Inflammatory macrophage (primary cell): ENCODE data around the gene UPF3A.
"Not testable (repeated sequence)": the region's sequence is repeated elsewhere in the genome, so short reads cannot be mapped to it uniquely, and the experiment has no call there.

Experiments used
- DNase-seq, 2 donors: peaks; one replicate each; pipeline ENCODE4 v3.0.0-alpha.2; 2020 to 2022

Gene UPF3A

DNA sequence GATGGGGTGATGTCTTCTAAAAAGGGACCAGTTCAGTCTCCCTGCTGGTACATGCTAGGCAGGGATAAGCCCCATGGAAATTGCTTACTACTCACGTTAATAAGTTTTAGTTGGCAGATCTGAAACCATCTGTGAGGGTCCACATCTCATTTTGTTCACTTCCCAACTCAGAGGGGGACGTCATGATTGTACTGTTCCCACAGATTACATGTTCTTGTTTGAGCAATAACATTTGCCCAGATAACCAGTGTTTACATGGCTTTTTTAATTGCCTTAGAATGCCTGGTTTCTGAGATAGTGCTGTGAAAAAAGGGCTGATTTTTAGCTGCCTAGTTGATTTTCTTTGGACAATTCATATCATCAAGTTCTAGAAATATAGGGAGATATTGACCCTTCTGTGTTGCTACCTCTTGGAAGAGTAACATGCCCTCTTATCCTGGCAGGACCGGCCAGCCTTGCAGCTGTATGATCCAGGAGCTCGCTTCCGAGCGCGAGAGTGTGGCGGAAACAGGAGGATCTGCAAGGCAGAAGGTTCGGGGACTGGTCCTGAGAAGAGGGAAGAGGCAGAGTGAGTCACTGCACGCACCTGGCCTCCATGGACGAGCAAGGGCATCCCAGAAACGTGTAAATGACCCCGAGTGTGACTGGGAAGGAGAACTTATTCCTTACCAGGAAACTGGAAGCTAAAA, 23.1 kb downstream of the UPF3A start:
- DNase-seq = no peak

DNA sequence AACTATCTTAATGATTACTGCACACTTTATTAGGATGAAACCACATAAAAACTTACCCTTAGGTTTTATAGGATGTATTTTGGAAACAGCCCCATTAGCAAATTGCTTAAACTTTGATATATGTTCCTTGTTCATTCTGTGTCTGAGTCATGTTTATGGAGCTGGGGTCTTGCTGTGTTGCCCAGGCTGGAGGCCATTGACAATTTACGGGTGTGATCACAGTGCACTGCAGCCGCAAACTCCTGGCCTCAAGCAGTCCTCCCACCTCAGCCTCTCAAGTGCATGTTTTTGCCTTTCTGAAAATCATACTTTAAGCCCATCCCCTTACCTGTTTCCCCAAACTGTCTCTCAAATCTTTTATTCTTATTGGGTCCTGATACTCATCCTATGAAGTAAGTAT, 27.7 kb downstream of the UPF3A start:
- no peak for DNase-seq

- no peak for DNase-seq
These were observed 28.5 kb downstream of the UPF3A start for GRCh38 chr13:114309806-114310410.

DNA sequence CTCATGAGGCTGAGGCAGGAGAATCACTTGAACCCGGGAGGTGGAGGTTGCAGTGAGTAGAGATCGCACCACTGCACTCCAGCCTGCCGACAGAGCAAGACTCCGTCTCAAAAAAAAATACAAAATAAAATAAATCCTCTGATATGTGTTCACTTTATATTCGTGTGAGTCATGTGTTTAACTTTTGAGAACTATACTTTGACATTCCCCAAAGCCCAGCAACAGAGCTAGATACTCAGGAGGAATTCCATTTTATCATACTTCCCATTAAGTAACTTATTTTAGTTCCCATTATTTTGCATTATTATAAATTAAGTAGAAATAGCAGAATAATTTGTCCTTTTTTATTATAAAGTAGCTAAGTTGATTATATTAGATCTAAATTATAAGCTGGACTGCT, 29.6 kb downstream of the UPF3A start:
- DNase-seq = no peak

- DNase-seq = no peak
These were observed 30.0 kb downstream of the UPF3A start for GRCh38 chr13:114311387-114311786.

DNA sequence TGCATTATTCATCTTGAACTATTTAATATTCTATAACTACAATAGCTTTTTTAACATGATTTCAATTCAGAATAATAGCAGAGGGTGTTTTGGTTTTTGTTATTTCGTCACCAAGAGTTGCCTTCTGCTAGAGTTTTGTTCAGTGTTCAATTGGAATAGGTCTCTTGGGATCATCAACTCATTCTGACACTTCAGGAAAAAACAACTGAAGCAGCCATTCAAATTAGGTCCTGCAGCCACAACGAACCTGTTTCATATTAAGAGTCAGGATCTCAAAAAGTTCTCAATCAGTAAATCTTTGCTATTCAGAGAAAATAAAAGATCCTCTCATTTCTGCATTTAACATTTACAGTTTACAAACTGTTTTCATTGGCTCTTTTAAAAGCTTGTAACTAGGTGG, 30.5 kb downstream of the UPF3A start:
- no peak for DNase-seq

DNA sequence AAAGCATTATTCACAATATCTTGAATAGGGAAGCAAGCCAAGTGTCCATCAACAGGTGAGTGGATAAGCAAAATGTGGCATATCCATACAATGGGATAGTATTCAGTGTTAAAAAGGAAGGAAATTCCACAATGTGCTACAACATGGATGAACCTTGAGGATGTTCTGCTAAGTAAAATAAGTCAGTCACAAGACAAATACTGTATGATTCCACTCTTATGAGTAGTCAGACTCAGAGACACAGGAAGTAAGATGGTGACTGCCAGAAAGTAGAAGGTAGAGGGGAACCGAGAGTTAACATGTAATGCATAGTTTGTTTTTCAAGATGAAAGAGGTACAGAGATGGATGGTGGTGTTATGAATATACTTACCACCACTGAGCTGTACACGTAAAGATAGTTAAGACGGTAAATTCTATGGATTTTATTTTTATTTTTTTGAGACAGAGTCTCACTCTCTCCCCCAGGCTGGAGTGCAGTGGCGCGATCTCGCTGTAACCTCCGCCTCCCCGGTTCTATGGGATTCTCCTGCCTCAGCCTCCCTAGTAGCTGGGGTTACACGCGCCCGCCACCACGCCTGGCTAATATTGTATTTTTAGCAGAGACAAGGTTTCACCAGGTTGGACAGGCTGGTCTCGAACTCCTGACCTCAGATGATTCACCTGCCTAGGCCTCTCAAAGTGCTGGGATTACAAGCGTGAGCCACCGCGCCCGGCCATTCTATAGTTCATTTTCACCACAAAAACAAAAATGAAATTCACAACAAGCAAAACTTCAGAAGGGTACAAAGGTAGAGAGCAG, 31.9 kb downstream of the UPF3A start:
- DNase-seq = no peak

- peak; percentile 98 to 99 for DNase-seq
These were observed 32.9 kb downstream of the UPF3A start, which contains the start of gene CHAMP1 for GRCh38 chr13:114314074-114314912. Gene CHAMP1, plus strand, starts transcription at chr13:114314503. Its CDS starts 9,340 bp downstream, at chr13:114323843.

DNA sequence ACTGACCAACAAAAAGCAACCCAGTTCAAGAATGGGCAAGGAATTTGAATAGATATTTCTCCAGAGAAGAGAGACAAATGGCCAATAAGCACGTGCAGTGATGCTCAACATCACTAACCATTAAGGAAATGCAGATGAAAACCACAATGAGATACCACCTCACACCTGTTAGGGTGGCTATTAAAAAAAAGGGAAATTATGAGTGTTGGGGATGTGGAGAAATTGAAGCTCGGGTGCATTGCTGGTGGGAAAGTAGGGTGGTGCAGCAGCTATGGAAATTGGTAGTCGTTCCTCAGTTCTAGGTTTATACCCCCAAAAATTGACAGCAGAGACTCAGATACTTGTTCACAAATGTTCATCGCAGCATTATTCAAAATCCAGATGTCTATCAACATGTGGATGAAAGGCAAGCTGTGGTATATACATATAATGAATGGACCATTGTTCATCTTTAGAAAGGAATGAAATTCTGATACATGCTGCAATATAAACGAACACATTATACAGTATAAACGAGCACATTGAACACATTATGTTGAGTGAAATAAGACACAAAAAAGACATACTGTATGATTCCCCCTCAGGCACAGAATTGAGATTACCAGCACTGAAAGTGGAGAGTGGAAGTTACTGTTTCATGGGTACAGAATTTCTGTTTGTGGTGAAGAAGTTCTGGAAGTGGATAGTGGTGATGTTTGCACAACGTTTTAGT, 33.8 kb downstream of the UPF3A start:
- no peak for DNase-seq

- DNase-seq = no peak
These were observed 37.2 kb downstream of the UPF3A start for GRCh38 chr13:114318624-114319023.

DNA sequence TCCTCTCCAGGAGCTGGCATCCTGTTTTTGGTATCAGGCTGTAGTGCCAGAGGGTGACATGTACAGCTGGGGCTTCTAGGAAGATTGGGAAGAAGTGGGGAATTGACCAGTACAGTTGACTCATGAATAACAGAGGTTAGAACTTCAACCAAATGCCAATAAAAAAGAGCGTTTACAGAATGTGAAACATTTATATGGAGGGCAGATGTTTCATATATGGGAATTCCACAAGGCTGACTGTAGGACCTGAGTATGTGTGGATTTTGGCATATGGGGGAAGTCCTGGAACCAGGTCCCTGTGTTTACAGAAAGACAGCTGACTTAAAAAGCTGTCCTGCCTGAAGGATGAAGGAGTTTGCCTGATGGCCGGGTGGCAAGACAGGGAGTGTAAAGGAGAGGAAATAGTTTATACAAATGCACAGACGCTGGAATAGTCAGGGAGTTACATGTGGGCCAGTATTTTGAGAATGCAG, 38.1 kb downstream of the UPF3A start:
- DNase-seq = no peak

- DNase-seq = no peak
These were observed 38.7 kb downstream of the UPF3A start for GRCh38 chr13:114320065-114320464.

DNA sequence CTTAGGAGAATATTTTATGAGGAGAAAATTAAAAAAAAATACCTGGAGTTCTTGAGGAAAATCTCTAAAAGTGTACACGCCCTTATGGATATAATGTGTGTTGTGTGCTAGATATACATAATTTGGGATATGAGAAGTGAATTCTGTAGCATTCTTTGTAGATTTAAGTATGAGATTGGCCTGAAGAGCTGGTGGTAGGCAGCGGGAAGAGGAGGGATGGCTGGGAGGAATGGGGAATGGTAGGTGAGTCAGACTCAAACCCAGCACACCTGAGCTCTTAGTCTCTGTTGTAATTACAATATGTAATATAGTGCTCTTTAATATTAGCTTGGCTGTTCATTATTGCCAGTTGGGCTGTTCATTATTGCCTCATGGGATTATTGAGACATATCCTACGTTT, 39.9 kb downstream of the UPF3A start:
- no peak for DNase-seq

GRCh38 chr13:114323349-114323748, 41.9 kb downstream of the UPF3A start:
- DNase-seq = no peak

DNA sequence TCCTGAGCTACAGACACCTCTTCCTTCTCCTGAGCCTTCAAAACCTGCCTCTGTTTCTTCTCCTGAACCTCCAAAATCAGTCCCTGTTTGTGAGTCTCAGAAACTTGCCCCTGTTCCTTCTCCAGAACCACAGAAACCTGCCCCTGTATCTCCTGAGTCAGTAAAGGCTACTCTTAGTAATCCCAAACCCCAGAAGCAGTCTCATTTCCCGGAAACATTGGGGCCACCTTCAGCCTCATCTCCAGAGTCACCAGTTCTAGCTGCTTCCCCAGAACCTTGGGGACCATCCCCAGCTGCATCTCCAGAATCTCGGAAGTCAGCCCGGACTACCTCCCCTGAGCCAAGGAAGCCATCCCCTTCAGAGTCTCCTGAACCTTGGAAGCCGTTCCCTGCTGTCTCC, 42.9 kb downstream of the UPF3A start:
- no peak for DNase-seq

DNA sequence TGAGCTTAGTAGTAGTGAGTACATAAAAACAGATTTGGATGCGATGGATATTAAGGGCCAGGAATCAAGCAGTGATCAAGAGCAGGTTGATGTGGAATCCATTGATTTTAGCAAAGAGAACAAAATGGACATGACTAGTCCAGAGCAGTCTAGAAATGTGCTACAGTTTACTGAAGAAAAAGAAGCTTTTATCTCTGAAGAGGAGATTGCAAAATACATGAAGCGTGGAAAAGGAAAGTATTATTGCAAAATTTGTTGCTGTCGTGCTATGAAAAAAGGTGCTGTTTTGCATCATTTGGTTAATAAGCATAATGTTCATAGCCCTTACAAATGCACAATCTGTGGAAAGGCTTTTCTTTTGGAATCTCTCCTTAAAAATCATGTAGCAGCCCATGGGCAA, 44.3 kb downstream of the UPF3A start:
- peak; percentile 23 to 48 for DNase-seq

GRCh38 chr13:114328034-114328433, 46.6 kb downstream of the UPF3A start:
- peak in 1 of 2 donors; percentile 39 for DNase-seq

DNA sequence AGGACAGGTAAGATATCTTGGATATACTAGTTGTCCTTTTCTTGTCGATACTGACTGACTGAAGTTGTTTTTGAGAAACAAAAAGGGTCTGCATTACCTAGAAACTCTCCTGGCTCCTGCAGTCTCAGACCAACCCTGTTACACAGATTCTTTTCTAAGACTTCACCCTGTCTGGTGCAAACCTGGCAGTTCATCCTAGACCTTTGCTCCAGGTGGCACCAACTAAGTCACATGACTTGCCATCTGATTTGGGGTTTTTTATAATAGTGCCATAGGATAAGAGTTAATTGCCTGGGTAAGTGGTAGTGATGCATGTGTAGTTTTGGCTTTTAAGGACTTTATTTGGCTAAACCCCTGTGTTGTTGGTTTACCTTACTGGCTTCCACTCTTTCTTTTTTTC, 47.2 kb downstream of the UPF3A start:
- no peak for DNase-seq

GRCh38 chr13:114330086-114330485, 48.7 kb downstream of the UPF3A start:
- no peak for DNase-seq

GRCh38 chr13:114333881-114334280, 52.5 kb downstream of the UPF3A start:
- not testable (repeated sequence) for DNase-seq

GRCh38 chr13:114334305-114335053, 53.1 kb downstream of the UPF3A start:
- DNase-seq = no peak
